ENCODE results near the gene PYCR2.
A peak's percentile ranks its signal among the peaks of the same experiment; 100 is the strongest.

PYCR2 gene

DNA sequence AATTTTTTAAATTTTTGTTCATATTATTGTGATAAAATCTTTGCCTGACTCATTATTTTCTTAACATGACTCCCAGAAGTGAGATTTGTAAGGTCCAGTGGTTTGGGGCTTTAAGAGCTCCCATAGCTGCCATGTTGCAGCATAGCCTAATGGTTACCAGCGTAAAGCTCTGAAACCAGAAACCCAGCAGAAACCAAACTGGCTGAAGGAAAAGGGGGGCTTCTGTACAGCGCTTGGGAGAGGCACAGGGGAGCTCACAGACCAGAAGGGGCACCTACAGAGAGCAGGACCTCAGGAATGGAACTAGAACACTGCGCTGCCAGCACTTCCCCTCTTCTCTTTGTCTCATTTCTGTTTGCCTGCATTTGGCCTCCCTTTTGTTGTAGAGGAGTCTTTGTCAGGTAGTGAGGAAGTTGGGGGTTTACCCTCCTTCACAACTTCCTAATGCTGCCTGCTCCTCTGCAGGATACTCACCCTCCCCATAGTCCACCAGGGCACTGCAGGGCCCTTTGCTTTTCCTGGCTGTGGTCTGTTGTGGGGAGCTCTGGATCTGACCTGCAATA is 2.6 kb upstream of the PYCR2 start:
- no peak overlapping the region for H3K4me3 ChIP-seq (ENCODE audit: low read depth, low read length)
- TF ChIP-seq POLR2A (IDR thresholded peaks at IDR 0.05; ENCODE audit: extremely low read depth, insufficient read length) (no peak), MYC (IDR thresholded peaks at IDR 0.05; ENCODE audit: low read depth, low read length) (no peak)
- TF ChIP-seq, protein P1, sequence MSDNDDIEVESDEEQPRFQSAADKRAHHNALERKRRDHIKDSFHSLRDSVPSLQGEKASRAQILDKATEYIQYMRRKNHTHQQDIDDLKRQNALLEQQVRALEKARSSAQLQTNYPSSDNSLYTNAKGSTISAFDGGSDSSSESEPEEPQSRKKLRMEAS (IDR thresholded peaks at IDR 0.05; ENCODE audit: low read depth, low read length) = no peak
- TF ChIP-seq, protein P2, sequence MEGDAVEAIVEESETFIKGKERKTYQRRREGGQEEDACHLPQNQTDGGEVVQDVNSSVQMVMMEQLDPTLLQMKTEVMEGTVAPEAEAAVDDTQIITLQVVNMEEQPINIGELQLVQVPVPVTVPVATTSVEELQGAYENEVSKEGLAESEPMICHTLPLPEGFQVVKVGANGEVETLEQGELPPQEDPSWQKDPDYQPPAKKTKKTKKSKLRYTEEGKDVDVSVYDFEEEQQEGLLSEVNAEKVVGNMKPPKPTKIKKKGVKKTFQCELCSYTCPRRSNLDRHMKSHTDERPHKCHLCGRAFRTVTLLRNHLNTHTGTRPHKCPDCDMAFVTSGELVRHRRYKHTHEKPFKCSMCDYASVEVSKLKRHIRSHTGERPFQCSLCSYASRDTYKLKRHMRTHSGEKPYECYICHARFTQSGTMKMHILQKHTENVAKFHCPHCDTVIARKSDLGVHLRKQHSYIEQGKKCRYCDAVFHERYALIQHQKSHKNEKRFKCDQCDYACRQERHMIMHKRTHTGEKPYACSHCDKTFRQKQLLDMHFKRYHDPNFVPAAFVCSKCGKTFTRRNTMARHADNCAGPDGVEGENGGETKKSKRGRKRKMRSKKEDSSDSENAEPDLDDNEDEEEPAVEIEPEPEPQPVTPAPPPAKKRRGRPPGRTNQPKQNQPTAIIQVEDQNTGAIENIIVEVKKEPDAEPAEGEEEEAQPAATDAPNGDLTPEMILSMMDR (IDR thresholded peaks at IDR 0.05; ENCODE audit: low read depth, low read length) = no peak
- peak; percentile 65 for DNase-seq (ENCODE audit: low read depth)

DNA sequence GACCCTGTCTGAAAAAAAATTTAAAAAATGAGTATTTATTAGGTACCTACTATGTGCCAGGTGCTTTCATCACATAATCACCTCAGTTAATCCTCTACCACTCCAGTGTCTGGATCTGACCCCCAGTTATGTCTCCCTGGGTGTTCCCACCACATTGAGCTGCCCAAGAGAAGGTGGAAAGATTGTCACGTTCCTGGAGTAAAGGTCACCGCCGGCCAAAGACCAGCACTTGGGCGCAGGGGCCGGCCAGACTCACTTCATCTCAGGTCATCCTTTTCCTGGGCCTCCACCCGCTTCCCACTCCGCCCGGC is 714 bp downstream of the PYCR2 start:
- no peak for DNase-seq (ENCODE audit: low read depth)
- TF ChIP-seq, protein P2 (IDR thresholded peaks at IDR 0.05; ENCODE audit: low read depth, low read length) = no peak
- TF ChIP-seq, protein P1 (IDR thresholded peaks at IDR 0.05; ENCODE audit: low read depth, low read length) = no peak
- TF ChIP-seq POLR2A (IDR thresholded peaks at IDR 0.05; ENCODE audit: extremely low read depth, insufficient read length) (no peak), MYC (IDR thresholded peaks at IDR 0.05; ENCODE audit: low read depth, low read length) (no peak)
- peak overlapping the region; percentile 84 for H3K4me3 ChIP-seq (ENCODE audit: low read depth, low read length)

DNA sequence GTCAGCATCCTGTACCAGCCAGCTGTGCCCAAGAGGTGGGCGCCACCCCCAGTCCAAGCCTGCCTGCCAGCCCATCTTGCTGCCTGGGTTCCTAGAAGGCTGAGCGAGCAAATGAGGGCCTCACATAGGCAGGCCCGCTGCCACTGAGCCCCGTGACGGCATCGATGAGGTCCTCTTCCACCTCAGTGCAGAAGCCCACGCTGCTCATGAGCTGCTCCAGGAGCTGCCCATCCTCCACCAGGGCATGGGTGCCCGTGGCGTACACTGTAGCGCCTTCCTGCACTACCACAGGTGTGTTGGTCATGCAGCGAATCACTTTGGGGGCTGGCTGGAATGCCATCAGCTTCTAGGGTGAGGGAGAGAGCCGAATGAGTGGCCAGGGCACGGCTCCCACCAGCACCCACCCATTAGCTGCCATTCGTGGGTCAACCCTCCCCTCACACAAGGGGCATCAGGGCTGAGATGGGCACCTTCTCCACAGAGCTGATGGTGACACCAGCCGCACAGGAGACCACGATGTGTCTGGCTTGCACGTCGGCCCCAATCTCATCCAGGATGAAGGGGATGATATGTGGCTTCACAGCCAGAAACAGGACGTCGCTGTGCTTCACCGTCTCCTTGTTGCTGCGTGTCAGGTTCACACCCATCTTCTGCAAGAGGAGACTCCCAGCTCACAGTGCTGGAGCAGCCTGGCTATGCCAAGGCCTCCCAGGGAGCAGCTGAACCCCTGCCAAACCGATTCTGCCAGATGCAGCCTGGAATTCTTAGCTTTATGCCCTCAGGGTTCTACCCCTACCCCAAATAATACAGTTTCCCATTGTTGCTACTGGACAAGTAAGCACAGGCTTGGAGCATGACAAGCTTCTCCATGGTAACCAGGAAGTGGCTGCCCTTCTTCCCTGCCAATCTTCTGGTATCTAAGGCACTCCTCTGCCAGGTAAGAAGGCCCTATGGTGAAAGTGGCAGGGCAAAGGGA is 2.0 kb downstream of the PYCR2 start:
- DNase-seq (ENCODE audit: low read depth) = no peak
- H3K4me3 ChIP-seq (ENCODE audit: low read depth, low read length) = no peak overlapping the region
- TF ChIP-seq, protein P1 (IDR thresholded peaks at IDR 0.05; ENCODE audit: low read depth, low read length) = no peak
- TF ChIP-seq MYC (IDR thresholded peaks at IDR 0.05; ENCODE audit: low read depth, low read length) (no peak), POLR2A (IDR thresholded peaks at IDR 0.05; ENCODE audit: extremely low read depth, insufficient read length) (no peak)
- TF ChIP-seq, protein P2 (IDR thresholded peaks at IDR 0.05; ENCODE audit: low read depth, low read length) = no peak

DNA sequence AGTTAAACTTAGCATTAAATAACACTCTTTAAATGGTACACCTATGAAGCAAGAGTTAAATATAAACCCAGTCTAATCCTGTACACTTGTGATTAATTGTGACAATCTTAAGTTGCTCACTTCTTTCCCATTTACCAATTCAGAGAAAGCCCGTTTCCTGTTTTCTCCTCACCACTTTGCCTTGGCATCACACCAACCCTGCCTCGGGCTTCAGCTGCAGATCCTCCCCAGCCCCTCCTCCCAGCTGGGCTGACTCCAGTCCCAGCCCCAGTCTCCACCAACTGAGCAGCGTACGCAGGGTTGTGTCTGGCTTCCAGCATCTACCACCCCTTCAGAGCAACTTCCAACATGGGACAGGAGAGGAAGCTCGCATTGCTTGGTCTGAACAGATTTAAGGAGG is 4.1 kb downstream of the PYCR2 start:
- TF ChIP-seq, protein P1 (IDR thresholded peaks at IDR 0.05; ENCODE audit: low read depth, low read length) = no peak
- TF ChIP-seq, protein P2 (IDR thresholded peaks at IDR 0.05; ENCODE audit: low read depth, low read length) = no peak
- TF ChIP-seq MYC (IDR thresholded peaks at IDR 0.05; ENCODE audit: low read depth, low read length) (no peak), POLR2A (IDR thresholded peaks at IDR 0.05; ENCODE audit: extremely low read depth, insufficient read length) (no peak)
- DNase-seq (ENCODE audit: low read depth) = no peak
- no peak overlapping the region for H3K4me3 ChIP-seq (ENCODE audit: low read depth, low read length)

DNA sequence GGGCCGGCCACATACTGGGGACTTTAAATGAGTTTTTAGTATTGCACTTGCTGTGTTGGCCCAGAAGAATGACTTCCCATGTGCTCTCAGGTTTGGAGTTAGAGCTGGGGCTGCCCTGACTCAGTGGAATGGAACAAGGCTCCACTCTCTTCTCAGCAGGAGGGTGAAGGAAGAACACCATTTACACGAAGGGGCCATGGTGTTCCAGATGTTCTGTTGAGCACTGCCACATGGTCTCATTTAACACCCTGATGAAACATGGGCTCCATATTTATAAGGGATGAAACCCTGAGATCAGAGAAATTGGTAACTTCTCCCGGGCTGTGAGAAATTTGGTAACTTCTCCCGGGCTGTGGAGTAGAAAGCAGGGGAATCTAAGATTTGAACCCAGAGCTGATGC is 5.8 kb downstream of the PYCR2 start:
- TF ChIP-seq POLR2A (IDR thresholded peaks at IDR 0.05; ENCODE audit: extremely low read depth, insufficient read length) (no peak), MYC (IDR thresholded peaks at IDR 0.05; ENCODE audit: low read depth, low read length) (no peak)
- TF ChIP-seq, protein P2 (IDR thresholded peaks at IDR 0.05; ENCODE audit: low read depth, low read length) = no peak
- TF ChIP-seq, protein P1 (IDR thresholded peaks at IDR 0.05; ENCODE audit: low read depth, low read length) = no peak
- no peak for DNase-seq (ENCODE audit: low read depth)
- H3K4me3 ChIP-seq (ENCODE audit: low read depth, low read length) = no peak overlapping the region

All from NB4 (cell line).